Activated B cell treated with CpG ODN at 0.5 μM for 24 hours (primary cell): ENCODE results near the gene PKD1. TPM values are rescaled to one million over a fixed set of nuclear protein-coding genes. Genes with fewer than 3 reads are reported as not detected.

Source experiments
- ATAC-seq: fragments of 200-7000 bp; cut with Tn5 transposase; one replicate; pipeline ENCODE4 v1.10.0; 2021; ENCODE audit warnings: low read depth, mild to moderate bottlenecking, moderate library complexity
- CTCF ChIA-PET: fragments of 350-600 bp; sonication (Branson Sonifier 250); formaldehyde crosslinking; loops from one replicate; lab custom pipeline; 2021; ENCODE audit warnings: antibody characterized with exemption; lab: Charles Lee
- POLR2A ChIA-PET: fragments of 350-600 bp; sonication (Branson Sonifier 250); formaldehyde crosslinking; loops from one replicate; lab custom pipeline; 2021; ENCODE audit warnings: antibody characterized with exemption; lab: Charles Lee
- DNase-seq: peaks from one replicate; pipeline ENCODE4 v3.0.0; 2022
- H3K27ac Mint-ChIP-seq: one replicate; pipeline ENCODE4 v1.8.0; 2020; ENCODE audit warnings: mixed read lengths
- H3K27me3 Mint-ChIP-seq: one replicate; pipeline ENCODE4 v1.8.0; 2021; ENCODE audit warnings: mixed read lengths
- H3K36me3 Mint-ChIP-seq: one replicate; pipeline ENCODE4 v1.8.0; 2021; ENCODE audit warnings: low read depth, mixed read lengths
- H3K4me1 Mint-ChIP-seq: one replicate; pipeline ENCODE4 v1.8.0; 2021; ENCODE audit warnings: mixed read lengths
- H3K4me3 Mint-ChIP-seq: one replicate; pipeline ENCODE4 v1.8.0; 2020; ENCODE audit warnings: mild to moderate bottlenecking, mixed read lengths
- H3K9me3 Mint-ChIP-seq: one replicate; pipeline ENCODE4 v1.8.0; 2020; ENCODE audit warnings: mixed read lengths
- CTCF ChIP-seq: fragments of 200-600 bp; IDR thresholded peaks from one replicate; pipeline ENCODE4 v1.8.0; 2022; ENCODE audit warnings: antibody characterized with exemption, mild to moderate bottlenecking
- intact Hi-C: fragments of 100-400 bp; cut with micrococcal nuclease; formaldehyde crosslinking; loops from one replicate; pipeline ENCODE4 v1.15.1; 2024
- total RNA-seq: library from RNA; stranded (reverse); gene quantifications from 2 replicates; pipeline ENCODE4 v1.2.3, GENCODE V29; 2022

Gene PKD1
- total RNA-seq, 1 donor from 2014 or later = 84.2 TPM

GRCh38 chr16:2046893-2047329, 88.8 kb downstream of the PKD1 start:
- ChIA-PET CTCF (interaction anchor here (1.2 kb wide), 2 partner anchors 43 to 94 kb away, joined by 3 to 5 read pairs; no protein-coding TSS in a partner anchor), POLR2A (interaction anchor here (0.6 to 1.9 kb wide), 7 partner anchors 10 to 159 kb away, joined by 3 to 30 read pairs (median 4); partner anchors contain the start of genes MLST8, RPS2 and TRAF7)

GRCh38 chr16:2045965-2046892, 89.5 kb downstream of the PKD1 start:
- Mint-ChIP-seq H3K4me1 (peaks cover 24% of the 10 kb centered on the region), H3K36me3 (peaks cover 10% of the 10 kb centered on the region), H3K27me3 (no peaks in the 10 kb centered on the region), H3K4me3 (peak overlapping the region; percentile 89), H3K27ac (no peak overlapping the region), H3K9me3 (no peaks in the 10 kb centered on the region)
- intact Hi-C loops = loop anchor here (5.0 kb wide), 1 partner anchor 76 kb away; no protein-coding TSS in a partner anchor
- ATAC-seq (no peak), DNase-seq (no peak)
- TF ChIP-seq CTCF = no peak
- ChIA-PET POLR2A (interaction anchor here (0.6 to 1.9 kb wide), 2 partner anchors 82 to 91 kb away, joined by 4 to 12 read pairs; partner anchors contain the start of gene RPS2), CTCF (interaction anchor here (1.2 kb wide), 1 partner anchor 94 kb away, joined by 3 read pairs; no protein-coding TSS in a partner anchor)

More at GRCh38 chr16:2046893-2047329, 88.8 kb downstream of the PKD1 start:
- Mint-ChIP-seq H3K27ac (no peak overlapping the region), H3K9me3 (no peaks in the 10 kb centered on the region), H3K4me1 (peaks cover 24% of the 10 kb centered on the region), H3K36me3 (peaks cover 14% of the 10 kb centered on the region), H3K4me3 (peak overlapping the region; percentile 89), H3K27me3 (no peaks in the 10 kb centered on the region)
- no peak for TF ChIP-seq CTCF
- ATAC-seq (no peak), DNase-seq (no peak)
- intact Hi-C loops = loop anchor here (1.0 to 5.0 kb wide), 5 partner anchors 24 to 158 kb away; partner anchors contain the start of genes MLST8, NDUFB10 and ZNF598

- Mint-ChIP-seq H3K27ac (no peak overlapping the region), H3K9me3 (no peaks in the 10 kb centered on the region), H3K4me1 (peaks cover 24% of the 10 kb centered on the region), H3K4me3 (no peak overlapping the region), H3K36me3 (no peaks in the 10 kb centered on the region), H3K27me3 (no peaks in the 10 kb centered on the region)
- ATAC-seq = no peak
- no peak for TF ChIP-seq CTCF
- DNase-seq = no peak
- intact Hi-C loops = no loop called here
- ChIA-PET CTCF (no interaction called here), POLR2A (interaction anchor here (0.6 to 1.7 kb wide), 2 partner anchors 22 to 111 kb away, joined by 3 to 9 read pairs; partner anchors contain the start of gene TRAF7)
Measured at GRCh38 chr16:2044541-2044940, 91.2 kb downstream of the PKD1 start.

- Mint-ChIP-seq H3K9me3 (no peaks in the 10 kb centered on the region), H3K4me1 (peaks cover 21% of the 10 kb centered on the region), H3K27ac (no peak overlapping the region), H3K27me3 (peaks cover 2% of the 10 kb centered on the region), H3K4me3 (no peak overlapping the region), H3K36me3 (no peaks in the 10 kb centered on the region)
- CTCF ChIA-PET = no interaction called here
- DNase-seq (no peak), ATAC-seq (no peak)
- no peak for TF ChIP-seq CTCF
- POLR2A ChIA-PET = interaction anchor here (1.7 kb wide), 1 partner anchor 112 kb away, joined by 3 read pairs; the partner anchor contains the start of gene TRAF7
- intact Hi-C loops = no loop called here
Measured at GRCh38 chr16:2043667-2044451, 91.8 kb downstream of the PKD1 start.
